ENCODE results near the gene PLEKHA4. TPM values are rescaled to one million over a fixed set of nuclear protein-coding genes. Genes with fewer than 3 reads are reported as not detected.

Gene PLEKHA4
- total and polyA plus RNA-seq, 9 of the 15 experiments (the other 6 are each of a cell fraction or from before 2014, with no cell fraction given): 0.07 to 30.8 (median 11.4) TPM

GRCh38 chr19:48878196-48879024 is 10.0 kb upstream of the PLEKHA4 start (continued):
- TF ChIP-seq, protein P1, sequence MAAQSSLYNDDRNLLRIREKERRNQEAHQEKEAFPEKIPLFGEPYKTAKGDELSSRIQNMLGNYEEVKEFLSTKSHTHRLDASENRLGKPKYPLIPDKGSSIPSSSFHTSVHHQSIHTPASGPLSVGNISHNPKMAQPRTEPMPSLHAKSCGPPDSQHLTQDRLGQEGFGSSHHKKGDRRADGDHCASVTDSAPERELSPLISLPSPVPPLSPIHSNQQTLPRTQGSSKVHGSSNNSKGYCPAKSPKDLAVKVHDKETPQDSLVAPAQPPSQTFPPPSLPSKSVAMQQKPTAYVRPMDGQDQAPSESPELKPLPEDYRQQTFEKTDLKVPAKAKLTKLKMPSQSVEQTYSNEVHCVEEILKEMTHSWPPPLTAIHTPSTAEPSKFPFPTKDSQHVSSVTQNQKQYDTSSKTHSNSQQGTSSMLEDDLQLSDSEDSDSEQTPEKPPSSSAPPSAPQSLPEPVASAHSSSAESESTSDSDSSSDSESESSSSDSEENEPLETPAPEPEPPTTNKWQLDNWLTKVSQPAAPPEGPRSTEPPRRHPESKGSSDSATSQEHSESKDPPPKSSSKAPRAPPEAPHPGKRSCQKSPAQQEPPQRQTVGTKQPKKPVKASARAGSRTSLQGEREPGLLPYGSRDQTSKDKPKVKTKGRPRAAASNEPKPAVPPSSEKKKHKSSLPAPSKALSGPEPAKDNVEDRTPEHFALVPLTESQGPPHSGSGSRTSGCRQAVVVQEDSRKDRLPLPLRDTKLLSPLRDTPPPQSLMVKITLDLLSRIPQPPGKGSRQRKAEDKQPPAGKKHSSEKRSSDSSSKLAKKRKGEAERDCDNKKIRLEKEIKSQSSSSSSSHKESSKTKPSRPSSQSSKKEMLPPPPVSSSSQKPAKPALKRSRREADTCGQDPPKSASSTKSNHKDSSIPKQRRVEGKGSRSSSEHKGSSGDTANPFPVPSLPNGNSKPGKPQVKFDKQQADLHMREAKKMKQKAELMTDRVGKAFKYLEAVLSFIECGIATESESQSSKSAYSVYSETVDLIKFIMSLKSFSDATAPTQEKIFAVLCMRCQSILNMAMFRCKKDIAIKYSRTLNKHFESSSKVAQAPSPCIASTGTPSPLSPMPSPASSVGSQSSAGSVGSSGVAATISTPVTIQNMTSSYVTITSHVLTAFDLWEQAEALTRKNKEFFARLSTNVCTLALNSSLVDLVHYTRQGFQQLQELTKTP (IDR thresholded peaks at IDR 0.05; ENCODE audit: low read depth in 1 of 2, partially characterized antibody in 2 of 2): peak; percentile 23 to 95
- TF ChIP-seq SLC30A9 (CRISPR knock-in tag; IDR thresholded peaks at IDR 0.05): no peak
- peak; percentile 88 for TF ChIP-seq AFF4 (CRISPR knock-in tag; IDR thresholded peaks at IDR 0.05)
- TF ChIP-seq TRIM24 (IDR thresholded peaks at IDR 0.05): peak; percentile 99
- TF ChIP-seq KHSRP (IDR thresholded peaks at IDR 0.05): peak; percentile 79
- TF ChIP-seq SMAD1 (IDR thresholded peaks at IDR 0.05; ENCODE audit: low read depth, low read length, partially characterized antibody): peak; percentile 33
- TF ChIP-seq, protein P2, sequence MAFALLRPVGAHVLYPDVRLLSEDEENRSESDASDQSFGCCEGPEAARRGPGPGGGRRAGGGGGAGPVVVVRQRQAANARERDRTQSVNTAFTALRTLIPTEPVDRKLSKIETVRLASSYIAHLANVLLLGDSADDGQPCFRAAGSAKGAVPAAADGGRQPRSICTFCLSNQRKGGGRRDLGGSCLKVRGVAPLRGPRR (CRISPR knock-in tag; IDR thresholded peaks at IDR 0.05): 0 out of 2 replicates have a peak, but pooled peaks have one; percentile 18
- peak; percentile 100 for TF ChIP-seq ARID3A (IDR thresholded peaks at IDR 0.05; ENCODE audit: borderline replicate concordance, low read depth, low read length)
- peak; percentile 72; the same call in 1 of the 2 replicates for TF ChIP-seq PYGO2 (tag; IDR thresholded peaks at IDR 0.05)
- TF ChIP-seq JUND (IDR thresholded peaks at IDR 0.05; ENCODE audit: borderline replicate concordance, low read depth, low read length): peak; percentile 78; the same call in 1 of the 2 replicates
- peak; percentile 74; the same call in 2 of the 3 replicates for TF ChIP-seq JUND (tag; IDR thresholded peaks at IDR 0.05; ENCODE audit: borderline replicate concordance, low read depth, low read length)
- no peak for TF ChIP-seq HMG20B (CRISPR knock-in tag; IDR thresholded peaks at IDR 0.05)
- TF ChIP-seq ZNF174 (CRISPR knock-in tag; IDR thresholded peaks at IDR 0.05): no peak
- TF ChIP-seq TFAP4 (CRISPR knock-in tag; IDR thresholded peaks at IDR 0.05; ENCODE audit: borderline replicate concordance): peak; percentile 69
- TF ChIP-seq PTRF (tag; IDR thresholded peaks at IDR 0.05): peak; percentile 71; the same call in 1 of the 2 replicates
